Sigmoid colon (tissue), 7 donors: ENCODE data around the gene DGCR2. TPM values are rescaled to one million over a fixed set of nuclear protein-coding genes. Genes with fewer than 3 reads are reported as not detected.

Source experiments
- DNase-seq: peaks from one replicate; pipeline ENCODE4 v3.0.0-alpha.2; 2019
- H3K27ac ChIP-seq, 4 donors: fragments of 200-600 bp; sonication (generic); one replicate each; pipeline ENCODE4 v1.5.1; 2016 to 2019; ENCODE audit warnings: mild to moderate bottlenecking in 1 of 4
- H3K27me3 ChIP-seq, 3 donors: fragments of 200-600 bp; sonication (generic); one replicate each; pipeline ENCODE4 v1.5.1; 2019; ENCODE audit warnings: mild to moderate bottlenecking in 1 of 3
- H3K36me3 ChIP-seq, 4 donors: fragments of 200-600 bp; sonication (generic); one replicate each; pipeline ENCODE4 v1.5.1; 2016 to 2019
- H3K4me1 ChIP-seq, 4 donors: fragments of 200-600 bp; sonication (generic); one replicate each; pipeline ENCODE4 v1.5.1; 2017 to 2019
- H3K4me3 ChIP-seq, 4 donors: fragments of 200-600 bp; sonication (generic); one replicate each; pipeline ENCODE4 v1.5.1; 2017 to 2019; ENCODE audit warnings: mild to moderate bottlenecking in 2 of 4, moderate library complexity in 1 of 4
- H3K9me3 ChIP-seq, 4 donors: fragments of 200-600 bp in 3 of 4; sonication (generic) in 3 of 4; one replicate each; pipeline versions ENCODE4 v1.5.1 to v1.6.1; 2013 to 2019
- CTCF ChIP-seq, 4 experiments: fragments of 450-650 bp in 3 of 4; fragments of 200-600 bp in 1 of 4; IDR thresholded peaks; one replicate each; pipeline ENCODE4 v1.5.1; 2016 to 2019; ENCODE audit warnings: antibody characterized with exemption in 4 of 4, mild to moderate bottlenecking in 3 of 4, moderate library complexity in 2 of 4
- EP300 ChIP-seq, 4 donors: sonication (generic); formaldehyde crosslinking; IDR thresholded peaks; one replicate each; pipeline ENCODE4 v1.6.1; 2017; ENCODE audit warnings: antibody characterized with exemption in 4 of 4
- POLR2A ChIP-seq, 2 donors: fragments of 450-650 bp; IDR thresholded peaks; one replicate each; pipeline ENCODE4 v1.6.1; 2016; ENCODE audit warnings: antibody characterized with exemption in 2 of 2, mild to moderate bottlenecking in 2 of 2, moderate library complexity in 2 of 2
- POLR2AphosphoS5 ChIP-seq, 4 donors: sonication (generic); formaldehyde crosslinking; IDR thresholded peaks; one replicate each; pipeline ENCODE4 v1.6.1; 2017; ENCODE audit warnings: antibody characterized with exemption in 4 of 4
- WGBS, 2 donors: extraction: QIAGEN DNeasy Blood & Tissue Kit; methylation state at CpG; one replicate each; pipeline ENCODE4 v1.1.7; 2013; 5-methylcytosine and 5-hydroxymethylcytosine counted together
- intact Hi-C: fragments of 100-400 bp; cut with DNase I; formaldehyde crosslinking; loops from one replicate; pipeline ENCODE4 v1.15.1; 2023
- polyA plus RNA-seq, 3 donors: library from polyadenylated mRNA; stranded (reverse); fragments of 200-250 nt; gene quantifications; one replicate each; pipeline ENCODE4 v1.2.3, GENCODE V29; 2013
- total RNA-seq, 4 donors: library from RNA; depleted of rRNA; stranded (reverse); fragments of >200 nt; gene quantifications; one replicate each; pipeline ENCODE4 v1.1.0, GENCODE V29; 2016
- donor health status: healthy with polysubstance abuse.
- donor health status: Bipolar disorder and iron deficiency.
- donor health status: healthy.

Gene DGCR2
- total and polyA plus RNA-seq, 7 donors = 7.2 to 68.7 (median 31.5) TPM

- Histone ChIP-seq H3K36me3 (peaks cover 20 to 99% (median 39%) of the 10 kb centered on the region in 4 donors), H3K27ac (no peak overlapping the region), H3K4me3 (no peak overlapping the region), H3K27me3 (no peaks in the 10 kb centered on the region), H3K4me1 (no peaks in the 10 kb centered on the region), H3K9me3 (no peaks in the 10 kb centered on the region)
- peak; percentile 38 for DNase-seq
- intact Hi-C loops = no loop called here
- 86 to 91% methylated on average over 15 of the region's 15 CpGs for WGBS, 2 donors
- TF ChIP-seq CTCF (IDR thresholded peaks at IDR 0.05) (no peak), POLR2AphosphoS5 (IDR thresholded peaks at IDR 0.05) (no peak), POLR2A (IDR thresholded peaks at IDR 0.05) (no peak), EP300 (IDR thresholded peaks at IDR 0.05) (no peak)
These were observed 61.7 kb downstream of the DGCR2 start for GRCh38 chr22:19060356-19061009.

GRCh38 chr22:19059481-19060278 is 62.5 kb downstream of the DGCR2 start:
- intact Hi-C loops = no loop called here
- no peak overlapping the region for H3K4me3 ChIP-seq
- H3K36me3 ChIP-seq = peaks cover 17 to 95% (median 35%) of the 10 kb centered on the region in 4 donors
- peak; percentile 58 for DNase-seq
- H3K9me3 ChIP-seq = no peaks in the 10 kb centered on the region
- H3K27ac ChIP-seq = no peak overlapping the region
- WGBS, 2 donors = 92 to 93% methylated on average over 20 of the region's 20 CpGs
- H3K4me1 ChIP-seq = no peaks in the 10 kb centered on the region
- TF ChIP-seq CTCF (IDR thresholded peaks at IDR 0.05) (no peak), POLR2A (IDR thresholded peaks at IDR 0.05) (no peak), POLR2AphosphoS5 (IDR thresholded peaks at IDR 0.05) (no peak), EP300 (IDR thresholded peaks at IDR 0.05) (no peak)
- no peaks in the 10 kb centered on the region for H3K27me3 ChIP-seq

- Histone ChIP-seq H3K27me3 (no peaks in the 10 kb centered on the region), H3K4me1 (no peaks in the 10 kb centered on the region), H3K4me3 (no peak overlapping the region), H3K36me3 (peaks cover 9 to 93% (median 27%) of the 10 kb centered on the region in 4 donors), H3K27ac (no peak overlapping the region), H3K9me3 (no peaks in the 10 kb centered on the region)
- no peak for TF ChIP-seq POLR2A (IDR thresholded peaks at IDR 0.05)
- intact Hi-C loops = no loop called here
- peak; percentile 39 for DNase-seq
- WGBS, 2 donors = 93% methylated on average over 16 of the region's 16 CpGs
These were observed 63.3 kb downstream of the DGCR2 start for GRCh38 chr22:19058713-19059451.

GRCh38 chr22:19057999-19058491 is 64.2 kb downstream of the DGCR2 start:
- Histone ChIP-seq H3K4me3 (no peak overlapping the region), H3K27me3 (no peaks in the 10 kb centered on the region), H3K36me3 (peaks cover 6 to 93% (median 22%) of the 10 kb centered on the region in 4 donors), H3K9me3 (no peaks in the 10 kb centered on the region), H3K27ac (no peak overlapping the region), H3K4me1 (no peaks in the 10 kb centered on the region)
- whole genome bisulfite sequencing, 2 donors = 92 to 96% methylated on average over 4 of the region's 4 CpGs
- TF ChIP-seq EP300 (IDR thresholded peaks at IDR 0.05) (no peak), CTCF (IDR thresholded peaks at IDR 0.05) (no peak), POLR2AphosphoS5 (IDR thresholded peaks at IDR 0.05) (no peak), POLR2A (IDR thresholded peaks at IDR 0.05) (no peak)
- intact Hi-C loops = no loop called here
- DNase-seq = peak; percentile 55

GRCh38 chr22:19057539-19057938 is 64.7 kb downstream of the DGCR2 start:
- Histone ChIP-seq H3K36me3 (peaks cover 6 to 93% (median 20%) of the 10 kb centered on the region in 4 donors), H3K27me3 (no peaks in the 10 kb centered on the region), H3K27ac (no peak overlapping the region), H3K4me1 (no peaks in the 10 kb centered on the region), H3K4me3 (no peak overlapping the region), H3K9me3 (no peaks in the 10 kb centered on the region)
- peak; percentile 62 for DNase-seq
- intact Hi-C loops = no loop called here
- no peak for TF ChIP-seq POLR2AphosphoS5 (IDR thresholded peaks at IDR 0.05)
- TF ChIP-seq POLR2A (IDR thresholded peaks at IDR 0.05) = no peak
- TF ChIP-seq CTCF (IDR thresholded peaks at IDR 0.05) = no peak
- no peak for TF ChIP-seq EP300 (IDR thresholded peaks at IDR 0.05)
- 86 to 95% methylated on average over 8 of the region's 8 CpGs for WGBS, 2 donors
